ELF-1 (cell line): ENCODE results near the gene PABPC1L.
A peak's percentile ranks its signal among the peaks of the same experiment; 100 is the strongest.
"Not testable (repeated sequence)": the region's sequence is repeated elsewhere in the genome, so short reads cannot be mapped to it uniquely, and the experiment has no call there.

Experiments used
- DNase-seq: peaks from one replicate; pipeline ENCODE4 v3.0.0-alpha.2; 2016; ENCODE audit warnings: low read depth, low spot score

The PABPC1L gene

DNA sequence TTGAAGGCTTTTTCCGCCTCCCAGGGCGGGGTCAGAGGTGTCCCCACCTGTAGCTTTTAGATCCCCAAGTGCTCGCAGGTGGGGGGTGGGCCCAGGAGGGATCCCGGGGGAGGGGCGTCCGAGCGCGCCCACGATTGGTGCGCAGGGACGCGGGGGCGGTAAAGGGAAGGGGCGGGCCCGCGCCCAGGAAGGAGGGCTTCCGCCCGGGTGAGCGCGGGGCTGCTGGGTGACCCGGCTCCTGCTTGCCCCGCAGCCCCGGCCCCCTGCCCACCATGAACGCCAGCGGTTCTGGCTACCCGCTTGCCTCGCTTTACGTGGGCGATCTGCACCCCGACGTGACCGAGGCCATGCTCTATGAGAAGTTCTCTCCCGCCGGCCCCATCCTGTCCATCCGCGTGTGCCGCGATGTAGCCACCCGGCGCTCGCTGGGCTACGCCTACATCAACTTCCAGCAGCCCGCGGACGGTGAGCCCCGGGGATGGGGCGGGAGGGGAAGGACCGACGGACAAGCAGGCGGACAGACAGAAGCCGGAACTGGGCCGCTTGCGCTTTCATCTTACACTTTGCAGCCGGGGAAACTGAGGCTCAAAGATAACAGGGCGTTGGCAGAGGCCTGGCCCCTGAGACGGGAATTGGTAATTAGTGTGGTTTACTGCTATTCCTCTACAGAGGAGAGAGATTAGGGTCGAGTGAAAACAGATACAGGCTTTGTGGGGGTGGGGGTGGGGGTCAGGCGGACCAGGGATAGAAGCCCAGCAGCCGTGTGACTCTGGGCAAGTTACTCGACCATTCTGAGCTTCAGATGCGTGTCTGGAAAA is at the start of gene PABPC1L:
TSS of gene PABPC1L (plus strand) at position 189 of the 818 bp plus-strand sequence. CDS start at position 273, 84 bp downstream.
- peak; percentile 78 for DNase-seq

GRCh38 chr20:44861531-44862006 is 48.3 kb upstream of the PABPC1L start:
- DNase-seq, result no peak

GRCh38 chr20:44862286-44862685 is 47.6 kb upstream of the PABPC1L start:
- DNase-seq, result no peak

DNA sequence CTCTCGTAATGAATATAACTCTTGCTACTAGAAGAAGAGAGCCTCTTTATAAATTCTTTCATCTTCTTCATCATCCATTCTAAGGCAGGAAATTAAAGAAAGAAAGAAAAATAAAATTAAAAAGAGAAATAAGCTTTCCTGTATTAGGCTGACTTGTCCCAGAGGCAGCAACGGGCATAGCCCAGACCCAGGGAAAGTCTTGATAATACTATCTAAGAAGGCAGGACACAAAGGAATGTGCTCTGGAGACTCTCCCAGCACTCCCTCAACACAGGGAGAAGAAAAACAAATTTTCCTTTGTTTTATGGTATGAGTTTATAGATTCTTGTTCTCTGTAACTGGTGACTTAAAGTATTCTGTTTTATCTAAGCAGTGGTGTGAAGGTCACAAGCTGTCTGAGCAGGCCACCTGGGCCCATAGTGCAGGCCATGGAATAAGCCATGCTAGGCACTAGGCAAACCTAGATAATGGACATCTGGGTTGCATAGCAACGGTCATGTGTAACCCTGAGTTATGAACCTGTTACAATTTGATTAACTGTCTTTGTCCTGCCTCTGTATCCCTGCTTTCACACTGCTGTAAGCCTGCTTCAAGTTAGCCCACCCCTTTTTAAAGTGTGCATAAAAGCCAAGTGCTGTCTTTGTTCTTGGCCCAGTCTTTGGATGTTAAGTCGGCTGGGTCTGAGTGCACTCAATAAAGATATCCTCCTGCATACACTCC is 46.3 kb upstream of the PABPC1L start:
- not testable (repeated sequence) for DNase-seq

DNA sequence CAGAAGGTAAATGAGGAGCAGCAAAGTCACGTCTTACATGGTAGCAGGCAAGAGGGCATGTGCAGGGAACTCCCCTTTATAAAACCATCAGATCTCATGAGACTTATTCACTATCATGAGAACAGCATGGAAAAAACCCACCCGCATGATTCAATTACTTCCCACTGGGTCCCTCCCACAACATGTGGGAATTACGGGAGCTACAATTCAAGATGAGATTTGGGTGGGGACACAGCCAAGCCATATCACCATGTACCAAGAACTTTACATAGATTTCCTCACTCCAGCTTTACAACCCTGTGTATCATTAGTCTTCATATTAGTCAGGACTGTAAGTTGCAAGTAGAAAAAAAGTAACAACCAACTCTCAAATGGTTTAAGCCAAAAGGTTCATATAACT is 45.4 kb upstream of the PABPC1L start:
- not testable (repeated sequence) for DNase-seq

DNA sequence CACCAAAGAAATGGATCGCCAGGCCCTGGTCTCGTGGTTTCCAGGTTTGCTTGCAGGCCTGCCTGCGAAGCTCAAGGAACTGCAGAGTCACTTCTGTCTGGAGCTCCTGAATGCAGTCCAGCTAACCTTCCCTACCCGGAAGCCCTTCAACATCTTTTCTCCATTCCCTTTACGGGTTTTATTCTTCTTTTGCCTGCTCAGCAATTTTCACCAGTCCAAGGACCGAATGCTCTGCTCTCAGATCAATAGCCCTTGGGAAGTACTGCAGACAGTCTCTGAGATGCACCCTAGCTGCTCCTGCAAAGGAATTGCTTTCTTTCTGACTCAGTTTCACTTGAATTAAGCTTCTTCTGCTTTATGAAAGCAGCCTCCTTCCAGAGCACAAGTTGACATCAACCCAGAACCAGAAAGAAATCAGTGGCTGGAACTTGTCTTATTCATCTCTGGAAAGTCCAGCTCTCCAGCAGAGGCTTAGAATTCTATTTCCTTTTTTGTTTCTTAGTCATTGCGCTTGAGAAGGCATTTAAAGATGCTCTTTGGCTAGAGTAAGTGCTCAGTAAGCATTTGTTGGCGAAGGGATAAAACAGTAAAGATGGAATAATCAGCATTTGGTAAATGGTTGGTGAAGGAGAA is 43.0 kb upstream of the PABPC1L start:
- DNase-seq, result no peak

DNA sequence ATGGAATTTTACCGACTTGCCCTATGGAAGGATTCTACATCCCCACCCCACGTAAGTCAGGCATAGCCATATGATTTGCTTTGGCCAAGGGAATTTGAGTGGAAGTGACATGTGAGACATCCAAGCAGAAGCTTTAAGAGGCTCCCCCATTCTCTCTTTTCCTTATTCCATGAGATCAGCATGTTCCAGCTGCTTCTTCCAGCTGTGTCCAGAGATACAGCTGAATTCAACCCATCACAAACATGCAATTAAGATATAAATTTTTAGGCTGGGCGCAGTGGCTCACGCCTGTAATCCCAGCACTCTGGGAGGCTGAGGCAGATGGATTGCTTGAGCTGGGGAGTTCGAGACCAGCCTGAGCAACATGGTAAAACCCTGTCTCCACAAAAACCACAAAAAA is 40.4 kb upstream of the PABPC1L start:
- no peak for DNase-seq

GRCh38 chr20:44882360-44882759 is 27.5 kb upstream of the PABPC1L start:
- not testable (repeated sequence) for DNase-seq

GRCh38 chr20:44883214-44883902 is 26.5 kb upstream of the PABPC1L start:
- no peak for DNase-seq

- no peak for DNase-seq
Measured at GRCh38 chr20:44884907-44885391, 24.9 kb upstream of the PABPC1L start.

DNA sequence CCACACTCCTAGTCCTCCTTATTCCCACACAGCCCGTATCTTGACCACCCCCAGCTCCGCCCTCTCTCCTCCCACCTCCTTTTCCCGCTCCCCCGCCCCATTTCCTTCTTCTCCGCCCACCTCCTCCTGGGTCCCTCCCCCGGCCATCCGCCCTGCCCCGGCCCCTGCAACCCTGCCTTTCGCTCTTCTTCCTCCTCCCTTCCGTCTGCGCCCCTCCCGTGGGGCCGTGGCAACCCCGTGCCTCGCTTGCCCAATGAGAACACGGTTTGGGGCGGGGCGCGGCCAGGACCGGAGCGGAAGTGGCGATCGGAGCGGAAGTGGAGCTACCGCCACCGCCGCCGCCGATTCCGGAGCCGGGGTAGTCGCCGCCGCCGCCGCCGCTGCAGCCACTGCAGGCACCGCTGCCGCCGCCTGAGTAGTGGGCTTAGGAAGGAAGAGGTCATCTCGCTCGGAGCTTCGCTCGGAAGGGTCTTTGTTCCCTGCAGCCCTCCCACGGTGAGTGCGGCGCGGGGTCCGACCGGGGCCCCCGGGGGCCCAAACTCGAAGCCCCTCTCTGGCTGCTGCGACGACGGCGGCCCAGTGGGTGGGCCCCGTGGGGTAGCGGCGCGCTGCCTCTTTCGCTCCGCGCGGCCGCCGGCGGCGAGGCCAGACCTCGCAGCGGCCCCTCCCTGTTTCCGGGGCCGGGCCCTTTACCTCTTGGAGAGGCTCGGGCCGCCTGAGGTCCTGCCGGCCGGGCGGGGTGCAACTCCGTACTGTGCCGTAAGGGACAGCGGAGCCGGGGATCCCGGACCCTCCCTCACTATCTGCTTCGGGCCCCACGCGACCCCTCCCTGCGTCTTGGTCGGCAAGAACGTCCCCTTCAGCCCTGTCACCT is 24.2 kb upstream of the PABPC1L start, which contains the start of gene YWHAB:
TSS of gene YWHAB (plus strand) at position 314 of the 874 bp plus-strand sequence. CDS start 15,829 bp downstream, outside the sequence.
- DNase-seq, result peak; percentile 97

DNA sequence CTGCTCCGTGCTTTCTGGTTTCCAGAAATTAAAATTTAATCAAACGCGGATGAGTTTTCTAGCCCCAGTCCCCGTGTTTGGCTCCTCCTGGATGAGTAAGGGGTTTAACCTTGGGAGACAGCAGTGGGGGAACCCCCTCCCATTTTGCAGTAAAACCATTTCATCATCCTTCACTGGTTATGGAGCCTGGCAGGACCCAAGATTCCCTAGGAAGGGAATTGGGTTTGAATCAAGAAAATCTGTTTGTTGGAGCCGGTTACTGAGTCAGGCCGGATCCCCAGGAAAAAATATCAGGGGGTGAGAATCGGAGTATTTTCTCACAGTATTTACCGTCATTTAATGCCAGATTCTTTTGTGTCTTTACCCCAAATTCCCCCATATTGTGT is 23.6 kb upstream of the PABPC1L start:
- DNase-seq, result peak; percentile 10

- DNase-seq, result no peak
Measured at GRCh38 chr20:44886828-44887227, 23.0 kb upstream of the PABPC1L start.

DNA sequence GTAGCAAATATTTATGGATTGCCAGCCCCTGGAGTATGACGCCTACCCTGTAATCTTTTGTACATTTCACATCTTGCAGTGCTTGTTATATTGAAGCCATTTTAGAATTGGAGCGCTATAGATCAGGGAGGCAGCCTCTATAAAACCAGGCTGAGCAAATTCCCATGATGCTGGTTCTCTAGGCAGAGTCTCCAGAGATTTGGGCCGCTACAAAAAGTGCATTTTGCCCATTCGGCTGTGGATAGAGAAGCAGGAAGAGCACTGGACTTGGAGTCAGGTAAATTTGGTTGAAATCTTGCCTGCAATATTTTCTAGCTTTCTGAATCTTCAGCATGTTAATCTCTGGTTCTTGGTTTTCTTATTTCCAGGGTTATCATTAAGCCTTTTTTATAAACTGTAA is 22.4 kb upstream of the PABPC1L start:
- no peak for DNase-seq

- no peak for DNase-seq
Measured at GRCh38 chr20:44888226-44889103, 21.4 kb upstream of the PABPC1L start.

- no peak for DNase-seq
Measured at GRCh38 chr20:44891826-44892225, 18.0 kb upstream of the PABPC1L start.

DNA sequence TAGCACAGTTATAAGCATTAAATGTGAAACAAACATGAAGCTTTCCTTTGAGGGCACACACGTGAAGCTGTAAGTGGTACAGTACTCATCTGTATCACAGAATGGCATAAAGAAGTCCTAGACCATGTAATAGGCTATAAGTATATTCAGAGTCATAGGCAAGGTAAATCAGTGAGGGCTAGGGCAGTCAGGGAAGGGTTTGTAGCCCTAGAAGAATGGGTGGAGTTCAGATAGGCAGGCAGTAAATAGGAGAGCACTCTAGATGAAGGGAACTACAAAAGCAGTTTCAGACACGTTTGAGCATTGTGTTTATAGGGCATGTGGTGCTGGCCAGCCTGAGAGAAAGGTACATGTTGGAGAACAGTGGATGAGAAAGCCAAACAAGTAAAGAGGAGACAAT is 14.9 kb upstream of the PABPC1L start:
- no peak for DNase-seq

DNA sequence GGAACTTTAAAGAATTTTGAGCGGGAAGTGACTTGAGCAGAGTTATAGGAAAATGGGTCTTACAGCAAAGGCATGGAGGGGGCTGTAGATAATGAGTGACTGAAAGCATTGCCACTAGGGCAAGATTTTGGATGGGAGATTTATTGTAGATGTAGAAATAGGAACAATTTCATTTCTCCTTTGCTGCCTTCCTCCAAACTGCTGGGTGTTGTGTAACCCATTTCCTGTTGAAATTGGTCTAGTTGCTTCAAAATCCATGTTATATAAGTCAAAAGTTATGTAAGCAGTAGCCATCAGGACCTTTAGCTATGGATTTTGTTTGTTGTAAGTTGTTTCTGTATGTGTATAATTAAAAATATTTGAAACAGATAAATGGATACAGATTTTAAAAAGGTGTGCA is 13.3 kb upstream of the PABPC1L start:
- no peak for DNase-seq

DNA sequence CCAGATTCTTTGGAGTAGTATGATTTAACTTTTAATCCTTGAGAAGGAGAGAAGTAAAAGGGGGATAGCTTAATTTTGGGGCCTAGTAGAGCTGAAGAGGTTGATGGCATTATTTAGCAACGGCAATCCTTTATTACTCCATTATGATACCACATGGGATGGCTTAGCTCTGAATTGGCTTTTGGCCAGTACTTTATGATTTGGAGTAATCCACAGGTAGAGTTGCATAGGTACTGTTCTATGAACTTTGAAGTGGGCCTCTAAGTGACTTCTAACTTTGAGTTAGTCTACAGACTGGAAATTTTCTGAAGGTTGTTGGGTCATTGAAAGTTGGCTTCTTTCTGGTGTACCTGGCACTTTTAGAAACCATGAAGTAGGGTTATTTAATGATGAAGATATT is 12.7 kb upstream of the PABPC1L start:
- no peak for DNase-seq
